ENCODE results near the gene NUDT6.

The NUDT6 gene

DNA sequence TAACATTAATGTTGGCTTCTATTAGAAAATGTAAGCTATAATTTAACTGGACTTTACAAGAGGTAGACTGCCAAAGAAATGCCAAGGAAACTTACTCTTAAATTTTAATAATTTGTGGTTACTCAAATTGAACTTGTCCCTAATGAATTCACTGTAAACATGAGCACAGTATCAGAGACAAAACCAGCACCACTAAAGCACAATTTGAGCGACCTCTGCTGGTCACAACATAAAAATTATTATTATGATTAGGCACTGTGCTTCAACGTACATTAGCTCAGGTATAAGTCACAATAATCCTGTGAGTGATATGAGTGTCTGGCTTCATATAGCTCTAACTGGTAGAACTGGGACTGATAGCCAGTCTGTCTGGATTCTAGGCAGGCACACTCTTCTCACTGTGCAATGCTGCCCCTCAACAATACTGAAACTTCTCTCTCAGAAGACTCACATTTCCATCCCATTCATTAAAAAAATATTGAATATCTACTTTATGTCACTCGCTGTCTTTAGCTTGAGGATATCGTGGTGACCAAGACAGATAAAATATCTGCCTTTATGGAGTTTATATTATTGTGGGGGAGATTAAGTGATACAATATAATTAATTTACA, 8.0 kb downstream of the NUDT6 start:
- no peak for DNase-seq (ENCODE audit: low read depth in 2 of 2)

DNA sequence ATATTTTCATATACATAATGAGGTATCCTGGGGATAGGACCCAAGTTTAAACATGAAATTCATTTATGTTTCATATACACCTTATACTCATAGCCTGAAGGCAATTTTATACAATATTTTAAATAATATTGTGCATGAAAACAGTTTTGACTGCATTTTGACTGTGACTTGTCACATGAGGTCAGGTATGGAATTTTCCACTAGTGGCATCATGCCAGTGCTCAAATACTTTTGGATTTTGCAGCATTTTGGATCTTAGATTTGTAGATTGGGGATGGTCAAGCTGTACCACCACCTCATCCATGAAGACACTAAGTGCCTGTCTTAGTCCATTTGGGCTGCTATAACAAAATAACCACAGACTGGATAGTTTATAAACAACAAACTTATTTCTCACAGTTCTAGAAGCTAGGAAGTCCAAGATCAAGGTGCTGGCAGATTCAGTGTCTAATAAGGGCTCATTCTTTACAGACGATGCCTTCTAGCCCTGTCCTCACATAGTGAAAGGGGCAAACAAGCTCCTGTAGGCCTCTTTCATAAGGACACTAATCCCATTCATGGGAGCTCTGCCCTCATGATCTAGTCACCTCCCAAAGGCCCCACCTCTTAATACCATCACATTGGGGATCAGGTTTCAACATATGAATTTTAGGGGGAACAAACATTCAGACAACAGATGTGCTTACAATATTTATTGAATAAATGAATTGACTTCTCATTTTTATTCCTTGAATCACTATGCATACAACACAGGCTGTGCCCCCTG, 9.4 kb downstream of the NUDT6 start:
- no peak for DNase-seq (ENCODE audit: low read depth in 2 of 2)

DNA sequence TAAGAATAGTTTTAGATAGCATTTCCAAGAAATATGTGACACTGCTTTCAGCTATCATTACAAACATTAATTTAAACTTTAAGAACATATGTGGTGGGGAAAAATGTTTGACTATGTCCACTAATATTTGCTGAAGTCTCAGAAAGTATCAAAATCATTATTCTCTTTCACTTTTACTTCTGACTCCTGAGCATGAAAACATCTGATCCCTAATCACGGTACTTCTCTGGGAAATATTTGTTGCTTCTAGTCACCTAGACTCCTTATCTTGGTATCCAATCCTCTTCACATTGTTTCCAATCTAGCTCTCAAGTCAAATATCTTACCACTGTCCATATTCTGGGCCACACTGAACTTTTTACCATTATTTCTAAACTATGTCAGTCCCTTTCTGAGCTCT, 10.8 kb downstream of the NUDT6 start:
- no peak for DNase-seq (ENCODE audit: low read depth in 2 of 2)

DNA sequence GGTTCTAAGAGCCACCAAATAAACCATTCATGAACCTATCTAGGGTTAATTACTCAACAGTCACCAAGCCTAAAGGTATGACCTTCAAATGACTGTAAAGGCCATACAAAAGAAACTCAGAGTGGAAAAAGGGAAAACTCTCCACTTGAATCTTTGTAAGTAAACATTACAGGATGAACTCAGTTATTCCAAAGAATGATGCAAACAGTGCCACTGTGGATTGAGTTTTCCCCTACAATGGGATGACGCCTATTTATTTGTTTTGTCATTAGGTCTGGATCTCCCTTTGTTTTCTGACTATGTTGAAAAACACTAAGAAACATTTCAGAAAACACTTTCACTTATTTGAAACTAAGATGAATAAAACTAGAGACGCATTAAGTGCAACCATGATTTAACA, 12.7 kb downstream of the NUDT6 start:
- DNase-seq (ENCODE audit: low read depth in 2 of 2), result no peak

DNA sequence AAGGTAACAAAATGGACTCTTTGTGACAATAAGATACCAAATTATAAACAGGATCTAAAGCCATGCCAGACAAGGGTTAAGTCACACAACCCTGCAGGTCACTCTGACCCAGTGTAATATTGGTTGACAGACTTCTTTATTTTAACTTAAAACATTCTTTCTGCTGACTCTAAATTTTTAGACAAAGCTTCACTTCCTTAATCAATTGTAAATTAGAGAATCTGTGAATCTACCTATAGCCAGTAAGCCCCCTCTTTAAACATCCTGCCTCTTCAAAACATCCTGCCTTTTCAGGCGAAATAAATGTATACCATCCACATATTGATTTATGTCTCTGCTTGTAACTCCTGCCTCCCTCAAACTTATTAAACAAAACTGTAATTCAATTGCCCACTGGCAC, 14.2 kb downstream of the NUDT6 start:
- no peak for DNase-seq (ENCODE audit: low read depth in 2 of 2)

DNA sequence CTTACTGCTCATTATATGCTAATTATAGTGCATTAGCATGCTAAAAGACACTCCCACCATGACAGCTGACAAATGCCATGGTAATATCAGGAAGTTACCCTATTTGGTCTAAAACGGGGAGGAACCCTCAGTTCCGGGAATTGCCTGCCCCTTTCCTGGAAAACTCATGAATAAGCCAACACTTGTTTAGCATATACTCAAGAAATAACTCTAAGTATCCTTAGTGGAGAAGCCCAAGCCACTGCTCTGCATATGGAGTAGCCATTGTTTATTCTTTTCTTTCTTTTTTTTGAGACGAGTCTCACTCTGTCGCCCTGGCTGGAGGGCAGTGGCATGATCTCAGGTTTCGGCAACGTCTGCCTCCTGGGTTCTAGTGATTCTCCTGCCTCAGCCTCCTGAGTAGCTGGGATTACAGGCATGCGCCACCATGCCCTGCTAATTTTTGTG, 15.5 kb downstream of the NUDT6 start:
- DNase-seq (ENCODE audit: low read depth in 2 of 2), result no peak

- DNase-seq (ENCODE audit: low read depth in 2 of 2), result no peak
Observed at GRCh38 chr4:122903766-122904288, 18.6 kb downstream of the NUDT6 start.

- DNase-seq (ENCODE audit: low read depth in 2 of 2), result no peak
Observed at GRCh38 chr4:122901247-122902010, 21.0 kb downstream of the NUDT6 start.

- DNase-seq (ENCODE audit: low read depth in 2 of 2), result no peak
Observed at GRCh38 chr4:122900314-122900713, 22.1 kb downstream of the NUDT6 start.

GRCh38 chr4:122899682-122900081, 22.7 kb downstream of the NUDT6 start:
- DNase-seq (ENCODE audit: low read depth in 2 of 2), result no peak

DNA sequence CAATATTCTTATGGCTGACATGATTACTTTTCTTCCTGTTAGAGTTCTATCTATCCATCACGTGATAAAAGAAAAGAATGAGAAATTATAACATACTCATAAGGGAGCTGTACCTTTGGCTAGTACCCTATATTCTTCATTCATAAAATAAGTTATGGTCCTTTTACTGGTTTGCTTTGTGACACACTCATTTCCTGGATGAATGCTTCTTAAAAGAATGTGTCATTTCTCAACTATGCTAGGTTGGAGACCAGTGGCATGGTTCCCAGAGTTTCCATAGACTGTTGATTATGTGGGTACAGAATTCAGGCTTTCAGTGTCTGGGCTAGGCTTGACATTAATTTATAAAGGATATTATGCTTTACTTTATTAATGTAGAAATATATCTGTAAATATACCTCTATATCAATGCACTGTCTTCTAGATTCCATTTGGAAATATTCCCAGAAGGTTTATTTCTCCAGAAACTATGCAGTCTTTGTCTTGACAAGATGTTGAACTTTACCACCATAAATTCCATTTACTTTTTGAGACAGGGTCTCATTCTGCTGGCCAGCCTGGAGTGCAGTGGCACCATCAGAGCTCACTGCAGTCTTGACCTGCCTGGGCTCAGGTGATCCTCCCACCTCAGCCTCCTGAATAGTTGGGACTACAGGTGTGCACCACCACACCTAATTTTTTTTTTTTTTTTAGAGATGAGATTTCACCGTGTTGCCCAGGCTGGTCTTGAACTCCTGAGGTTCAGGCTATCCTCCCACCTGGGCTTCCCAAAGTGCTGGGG, 23.8 kb downstream of the NUDT6 start:
- no peak for DNase-seq (ENCODE audit: low read depth in 2 of 2)

DNA sequence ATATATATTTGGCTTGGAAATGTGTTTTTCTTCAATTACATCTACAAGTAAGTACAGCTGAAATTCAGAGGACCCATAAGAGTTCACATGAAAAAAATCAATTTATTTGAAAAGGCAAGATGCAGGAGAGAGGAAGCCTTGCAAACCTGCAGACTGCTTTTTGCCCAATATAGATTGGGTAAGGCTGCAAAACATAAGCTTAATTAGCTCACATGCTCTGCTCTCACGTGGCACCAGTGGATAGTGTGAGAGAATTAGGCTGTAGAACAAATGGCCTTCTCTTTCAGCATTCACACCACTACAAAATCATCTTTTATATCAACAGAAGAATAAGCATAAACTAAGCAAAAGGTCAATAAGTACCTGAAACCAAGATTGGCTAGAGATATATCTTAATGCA, 26.1 kb downstream of the NUDT6 start:
- DNase-seq (ENCODE audit: low read depth in 2 of 2), result no peak

- DNase-seq (ENCODE audit: low read depth in 2 of 2), result no peak
Observed at GRCh38 chr4:122895336-122895995, 26.9 kb downstream of the NUDT6 start.

DNA sequence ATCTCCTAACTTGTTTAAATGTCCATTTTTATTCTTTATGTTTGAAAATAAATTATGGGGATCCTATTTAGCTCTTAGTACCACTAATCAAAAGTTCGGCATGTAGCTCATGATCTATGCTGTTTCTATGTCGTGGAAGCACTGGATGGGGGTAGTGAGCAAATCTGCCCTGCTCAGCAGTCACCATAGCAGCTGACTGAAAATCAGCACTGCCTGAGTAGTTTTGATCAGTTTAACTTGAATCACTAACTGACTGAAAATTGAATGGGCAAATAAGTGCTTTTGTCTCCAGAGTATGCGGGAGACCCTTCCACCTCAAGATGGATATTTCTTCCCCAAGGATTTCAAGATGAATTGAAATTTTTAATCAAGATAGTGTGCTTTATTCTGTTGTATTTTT, 27.6 kb downstream of the NUDT6 start:
- DNase-seq (ENCODE audit: low read depth in 2 of 2), result no peak

- DNase-seq (ENCODE audit: low read depth in 2 of 2), result no peak
Observed at GRCh38 chr4:122890147-122890795, 32.1 kb downstream of the NUDT6 start.

GRCh38 chr4:122889726-122890125, 32.7 kb downstream of the NUDT6 start:
- DNase-seq (ENCODE audit: low read depth in 2 of 2), result no peak

DNA sequence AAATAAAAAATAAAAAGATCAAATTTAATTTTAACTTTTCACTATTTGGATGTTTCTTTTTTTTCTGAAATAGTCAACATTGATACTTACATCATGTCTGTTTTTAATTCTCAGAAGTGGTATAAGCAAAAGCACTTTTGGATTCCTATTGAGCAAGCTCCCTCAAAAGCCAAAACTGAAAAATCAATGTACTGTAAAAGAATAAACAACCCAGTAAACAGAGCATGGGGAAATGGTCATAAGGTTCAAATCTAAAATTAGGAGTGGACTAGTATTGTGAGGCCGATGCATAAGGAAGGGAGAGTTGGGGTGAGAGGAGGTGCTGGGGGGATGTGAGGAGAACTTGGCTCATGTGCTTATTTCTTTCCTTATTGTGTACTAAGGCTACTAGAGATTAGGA, 37.9 kb downstream of the NUDT6 start:
- no peak for DNase-seq (ENCODE audit: low read depth in 2 of 2)

DNA sequence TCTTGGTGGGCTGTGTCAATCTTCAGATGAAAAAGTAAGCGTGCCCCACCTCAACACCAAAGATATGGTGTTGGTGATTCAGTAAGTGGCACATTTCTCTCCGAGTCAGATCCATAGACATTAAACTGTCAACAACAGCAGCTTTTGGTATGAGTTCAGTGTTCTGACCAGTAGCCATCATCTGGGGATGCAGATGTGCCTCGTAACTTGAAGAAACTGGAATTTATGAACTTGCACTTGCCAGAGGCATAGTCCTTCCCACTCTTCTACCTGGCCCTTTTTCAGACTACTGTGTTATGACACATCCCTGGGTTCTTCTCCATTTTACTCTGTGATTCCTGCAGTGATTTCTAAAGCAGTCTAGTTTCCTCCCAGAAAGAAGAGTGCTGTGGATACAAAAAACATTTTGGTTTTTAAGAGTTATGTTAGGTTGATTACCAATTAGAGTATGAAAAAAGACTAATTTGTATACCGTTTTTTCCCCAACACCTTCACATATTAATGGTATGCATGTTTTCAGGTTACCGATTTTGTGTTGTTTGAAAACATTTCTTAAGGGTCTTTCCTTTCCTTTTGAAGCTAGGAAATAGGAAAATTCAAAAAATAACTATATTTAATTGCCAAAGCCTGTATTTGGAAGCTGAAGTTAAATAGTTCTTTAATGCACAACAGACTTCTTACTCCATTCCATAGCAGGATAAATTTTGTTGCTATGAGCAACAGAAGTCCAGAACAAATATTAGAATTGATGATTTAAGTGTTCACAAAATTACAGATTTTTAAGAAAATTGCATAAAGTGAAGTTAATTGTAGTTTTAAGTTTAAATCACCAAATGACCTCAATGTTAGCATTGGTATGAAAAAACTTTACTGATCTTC, 39.3 kb downstream of the NUDT6 start:
- no peak for DNase-seq (ENCODE audit: low read depth in 2 of 2)

- no peak for DNase-seq (ENCODE audit: low read depth in 2 of 2)
Observed at GRCh38 chr4:122879001-122879400, 43.4 kb downstream of the NUDT6 start.

GRCh38 chr4:122876456-122876855, 45.9 kb downstream of the NUDT6 start:
- no peak for DNase-seq (ENCODE audit: low read depth in 2 of 2)
